KMS-11 (cell line): ENCODE results near the gene CPXM1.

Experiments
- H2AFZ ChIP-seq: fragments of 200-600 bp; sonication (generic); 2 replicates; pipeline ENCODE4 v1.6.1; 2016; ENCODE audit warnings: antibody characterized with exemption, mixed run types, low read depth
- H3K27ac ChIP-seq: fragments of 200-600 bp; sonication (generic); 2 replicates; pipeline ENCODE4 v1.6.1; 2016; ENCODE audit warnings: mild to moderate bottlenecking, mixed run types
- H3K27me3 ChIP-seq: fragments of 200-600 bp; sonication (generic); 2 replicates; pipeline ENCODE4 v1.6.1; 2017; ENCODE audit warnings: mild to moderate bottlenecking, low read depth, mixed run types, moderate library complexity; ENCODE audit not compliant: insufficient read depth
- H3K36me3 ChIP-seq: fragments of 200-600 bp; sonication (generic); 2 replicates; pipeline ENCODE4 v1.6.1; 2017; ENCODE audit warnings: mild to moderate bottlenecking, mixed run types; ENCODE audit not compliant: insufficient read depth
- H3K4me1 ChIP-seq: fragments of 200-600 bp; sonication (generic); 2 replicates; pipeline ENCODE4 v1.6.1; 2016; ENCODE audit warnings: mild to moderate bottlenecking, low read depth, mixed run types; ENCODE audit not compliant: poor library complexity, severe bottlenecking
- H3K4me2 ChIP-seq: fragments of 200-600 bp; sonication (generic); 2 replicates; pipeline ENCODE4 v1.7.0; 2016; ENCODE audit warnings: mild to moderate bottlenecking, mixed run types
- H3K4me3 ChIP-seq: fragments of 200-600 bp; sonication (generic); IDR thresholded peaks from 2 replicates; pipeline ENCODE4 v1.6.1; 2017; ENCODE audit warnings: low read depth, low read length, mixed read lengths; ENCODE audit not compliant: insufficient read depth
- H3K79me2 ChIP-seq: fragments of 200-600 bp; sonication (generic); 2 replicates; pipeline ENCODE4 v1.6.1; 2016; ENCODE audit warnings: low read depth, mixed run types; ENCODE audit not compliant: insufficient read depth
- H3K9ac ChIP-seq: fragments of 200-600 bp; sonication (generic); 2 replicates; pipeline ENCODE4 v1.6.1; 2016; ENCODE audit warnings: mild to moderate bottlenecking, mixed run types
- H4K20me1 ChIP-seq: fragments of 200-600 bp; sonication (generic); 2 replicates; pipeline ENCODE4 v1.6.1; 2016; ENCODE audit warnings: mild to moderate bottlenecking, mixed run types; ENCODE audit not compliant: insufficient read depth
- CTCF ChIP-seq: fragments of 200-600 bp; sonication (generic); conservative IDR thresholded peaks from 2 replicates; pipeline ENCODE4 v1.6.1; 2017; ENCODE audit warnings: low read depth, mild to moderate bottlenecking, antibody characterized with exemption, low read length, moderate library complexity, mixed read lengths

Gene CPXM1

GRCh38 chr20:2768632-2769015 is 31.8 kb downstream of the CPXM1 start:
- Histone ChIP-seq H3K4me3 (no peak overlapping the region), H3K36me3 (no peaks in the 10 kb centered on the region), H3K27me3 (no peaks in the 10 kb centered on the region), H3K27ac (no peak overlapping the region), H2AFZ (no peak overlapping the region), H3K4me2 (no peak overlapping the region), H4K20me1 (no peaks in the 10 kb centered on the region), H3K4me1 (no peaks in the 10 kb centered on the region), H3K79me2 (no peaks in the 10 kb centered on the region), H3K9ac (no peak overlapping the region)
- TF ChIP-seq CTCF: no peak

GRCh38 chr20:2767768-2768631 is 32.4 kb downstream of the CPXM1 start:
- no peaks in the 10 kb centered on the region for H3K79me2 ChIP-seq
- no peak for TF ChIP-seq CTCF
- no peaks in the 10 kb centered on the region for H4K20me1 ChIP-seq
- H3K4me3 ChIP-seq: no peak overlapping the region
- no peaks in the 10 kb centered on the region for H3K36me3 ChIP-seq
- no peak overlapping the region for H3K27ac ChIP-seq
- H2AFZ ChIP-seq: no peak overlapping the region
- no peaks in the 10 kb centered on the region for H3K27me3 ChIP-seq
- no peaks in the 10 kb centered on the region for H3K4me1 ChIP-seq
- H3K9ac ChIP-seq: no peak overlapping the region
- H3K4me2 ChIP-seq: no peak overlapping the region

- Histone ChIP-seq H3K27me3 (no peaks in the 10 kb centered on the region), H3K4me2 (no peak overlapping the region)
Measured at GRCh38 chr20:2763186-2763585, 37.2 kb downstream of the CPXM1 start.

GRCh38 chr20:2762578-2763131 is 37.8 kb downstream of the CPXM1 start:
- H2AFZ ChIP-seq: no peak overlapping the region
- H3K4me3 ChIP-seq: no peak overlapping the region
- H3K4me2 ChIP-seq: no peak overlapping the region
- no peak for TF ChIP-seq CTCF
- no peak overlapping the region for H3K9ac ChIP-seq
- H3K27ac ChIP-seq: no peak overlapping the region
- no peaks in the 10 kb centered on the region for H3K79me2 ChIP-seq
- no peaks in the 10 kb centered on the region for H3K27me3 ChIP-seq
- no peaks in the 10 kb centered on the region for H4K20me1 ChIP-seq
- no peaks in the 10 kb centered on the region for H3K36me3 ChIP-seq
- peaks cover 7% of the 10 kb centered on the region for H3K4me1 ChIP-seq

More at GRCh38 chr20:2763186-2763585, 37.2 kb downstream of the CPXM1 start:
- H2AFZ ChIP-seq: no peak overlapping the region
- no peak overlapping the region for H3K9ac ChIP-seq
- H3K27ac ChIP-seq: no peak overlapping the region
- TF ChIP-seq CTCF: no peak
- no peaks in the 10 kb centered on the region for H3K36me3 ChIP-seq
- no peak overlapping the region for H3K4me3 ChIP-seq
- peaks cover 7% of the 10 kb centered on the region for H3K4me1 ChIP-seq
- H4K20me1 ChIP-seq: no peaks in the 10 kb centered on the region
- H3K79me2 ChIP-seq: no peaks in the 10 kb centered on the region
